GM15510 (cell line): Measurements from ENCODE around the gene GDPD3.

Experiments used
- POLR2A ChIP-seq: IDR thresholded peaks from 3 replicates; pipeline ENCODE4 v1.6.1; 2011; ENCODE audit warnings: borderline replicate concordance; ENCODE audit not compliant: insufficient read length; ENCODE audit errors: extremely low read depth

Gene GDPD3, protein sequence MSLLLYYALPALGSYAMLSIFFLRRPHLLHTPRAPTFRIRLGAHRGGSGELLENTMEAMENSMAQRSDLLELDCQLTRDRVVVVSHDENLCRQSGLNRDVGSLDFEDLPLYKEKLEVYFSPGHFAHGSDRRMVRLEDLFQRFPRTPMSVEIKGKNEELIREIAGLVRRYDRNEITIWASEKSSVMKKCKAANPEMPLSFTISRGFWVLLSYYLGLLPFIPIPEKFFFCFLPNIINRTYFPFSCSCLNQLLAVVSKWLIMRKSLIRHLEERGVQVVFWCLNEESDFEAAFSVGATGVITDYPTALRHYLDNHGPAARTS

DNA sequence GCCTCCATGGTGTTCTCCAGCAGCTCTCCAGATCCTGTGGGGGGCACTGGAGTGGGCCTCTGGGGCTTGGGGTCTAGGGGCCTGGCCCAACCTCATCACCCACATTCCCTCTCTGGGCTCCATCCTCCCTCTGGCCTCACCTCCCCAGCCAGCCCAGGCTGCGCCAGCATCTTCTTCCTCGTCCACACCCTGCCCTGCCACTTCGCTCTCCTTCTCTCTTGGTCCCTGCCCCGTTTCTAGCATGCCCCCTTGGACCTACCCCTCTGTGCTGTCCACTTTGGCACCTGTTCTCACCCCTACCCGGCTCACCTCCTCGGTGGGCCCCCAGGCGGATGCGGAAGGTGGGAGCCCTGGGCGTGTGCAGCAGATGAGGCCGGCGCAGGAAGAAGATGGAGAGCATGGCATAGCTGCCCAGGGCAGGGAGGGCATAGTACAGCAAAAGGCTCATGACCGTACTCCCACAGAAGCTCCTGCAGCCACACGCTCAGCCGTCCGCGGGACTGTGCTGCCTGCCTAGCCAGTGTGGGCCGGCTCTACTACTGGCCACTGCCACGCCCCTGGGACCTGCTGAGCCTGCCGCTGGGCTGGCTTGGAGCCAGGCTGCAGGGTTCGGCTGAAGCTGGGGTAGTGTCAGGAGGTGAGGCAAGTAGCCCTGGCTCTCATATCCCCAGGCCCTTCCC lies at the start of gene GDPD3:
GDPD3 (minus strand) TSS at position 507 of the 680 bp plus-strand sequence; CDS start at position 448, 59 bp downstream.
- no peak for TF ChIP-seq POLR2A

- no peak for TF ChIP-seq POLR2A
Observed at GRCh38 chr16:30157214-30157613, 43.9 kb upstream of the GDPD3 start.

GRCh38 chr16:30155188-30155587 lies 41.9 kb upstream of the GDPD3 start:
- no peak for TF ChIP-seq POLR2A

DNA sequence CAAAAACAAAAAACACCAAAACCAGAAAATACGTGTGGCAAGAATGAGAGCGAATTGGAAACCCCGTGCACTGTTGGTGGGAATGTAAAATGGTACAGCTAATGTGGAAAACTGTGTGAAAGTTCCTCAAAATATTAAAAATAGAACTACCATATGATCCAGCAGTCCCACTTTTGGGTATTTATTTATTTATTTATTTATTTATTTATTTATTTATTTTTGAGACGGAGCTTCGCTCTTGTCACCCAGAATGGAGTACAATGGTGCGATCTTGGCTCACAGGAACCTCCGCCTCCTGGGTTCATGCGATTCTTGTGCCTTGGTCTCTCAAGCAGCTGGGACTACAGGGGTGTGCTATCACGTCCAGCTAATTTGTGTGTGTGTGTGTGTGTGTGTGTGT lies 39.2 kb upstream of the GDPD3 start:
- no peak for TF ChIP-seq POLR2A

DNA sequence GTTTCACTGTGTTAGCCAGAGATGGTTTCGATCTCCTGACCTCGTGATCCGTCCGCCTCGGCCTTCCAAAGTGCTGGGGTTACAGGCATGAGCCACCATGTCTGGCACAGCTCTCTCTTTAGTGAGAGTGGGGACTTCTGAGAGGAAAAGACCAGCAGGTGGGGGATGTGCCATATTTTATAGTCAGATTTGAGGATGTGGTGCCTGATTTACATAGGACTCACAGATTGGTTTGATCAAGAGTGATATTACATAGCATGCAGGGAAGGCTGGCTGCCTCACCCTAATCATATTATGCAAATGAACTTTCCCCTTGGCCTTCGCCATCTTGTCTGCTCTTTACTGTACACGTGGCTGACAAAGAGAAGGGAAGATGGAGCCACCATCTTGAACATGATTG lies 37.8 kb upstream of the GDPD3 start:
- TF ChIP-seq POLR2A = no peak

- no peak for TF ChIP-seq POLR2A
Observed at GRCh38 chr16:30149250-30149930, 36.1 kb upstream of the GDPD3 start.

DNA sequence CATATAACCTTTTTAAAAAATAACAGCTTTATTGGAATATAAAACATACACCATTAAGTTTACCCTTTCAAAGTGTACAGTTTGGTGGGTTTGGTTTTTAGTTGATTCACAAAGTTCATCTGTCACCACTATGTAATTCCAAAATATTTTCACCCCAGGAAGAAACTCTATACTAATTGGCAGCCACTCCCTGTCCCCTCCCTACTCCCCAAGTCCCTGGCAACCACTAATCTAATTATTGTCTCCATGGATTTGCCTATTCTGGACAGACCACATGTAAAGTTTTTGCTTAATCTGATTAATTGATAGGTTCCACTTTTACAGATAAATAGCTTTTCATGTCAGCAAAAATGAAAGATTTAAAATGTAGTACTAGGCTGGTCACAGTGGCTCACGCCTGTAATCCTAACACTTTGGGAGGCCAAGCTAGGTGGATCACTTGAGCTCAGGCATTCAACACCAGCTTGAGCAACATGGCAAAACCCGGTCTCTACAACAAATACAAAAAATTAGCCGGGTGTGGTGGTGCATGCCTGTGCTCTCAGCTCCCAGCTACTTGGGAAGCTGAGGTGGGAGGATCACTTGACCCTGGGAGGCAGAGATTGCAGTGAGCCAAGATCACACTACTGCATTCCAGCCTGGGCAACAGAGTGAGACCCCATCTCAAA lies 34.6 kb upstream of the GDPD3 start:
- no peak for TF ChIP-seq POLR2A

DNA sequence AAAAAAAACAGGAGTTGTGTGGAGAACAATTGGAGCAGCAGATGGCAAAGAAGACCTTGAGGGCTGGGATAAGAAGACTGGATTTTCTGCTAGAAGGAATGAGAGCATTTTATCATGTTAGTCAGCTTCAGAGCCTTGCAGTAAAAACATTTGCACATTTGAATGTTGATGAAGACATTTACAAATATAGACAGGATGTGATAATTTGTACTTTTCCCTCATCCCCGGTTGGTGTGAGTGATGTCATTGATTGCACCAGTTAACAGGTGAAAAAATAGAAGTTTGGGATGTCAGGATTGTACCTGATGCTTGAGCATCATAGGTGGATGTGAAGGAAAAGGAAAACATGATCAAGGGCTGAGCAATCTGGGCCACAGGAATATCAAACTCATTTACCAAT lies 32.3 kb upstream of the GDPD3 start:
- TF ChIP-seq POLR2A = no peak

DNA sequence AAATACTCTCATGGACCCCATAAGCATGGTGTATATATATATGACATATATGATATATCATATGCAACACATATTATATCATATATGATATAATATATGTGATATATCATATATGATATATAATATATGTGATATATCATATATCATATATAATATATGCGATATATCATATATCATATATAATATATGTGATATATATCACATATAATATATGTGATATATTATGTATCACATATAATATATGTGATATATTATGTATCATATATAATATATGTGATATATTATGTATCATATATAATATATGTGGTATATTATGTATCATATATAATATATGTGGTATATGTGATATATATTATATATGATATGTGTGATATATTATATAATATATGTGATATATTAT lies 31.6 kb upstream of the GDPD3 start:
- no peak for TF ChIP-seq POLR2A

DNA sequence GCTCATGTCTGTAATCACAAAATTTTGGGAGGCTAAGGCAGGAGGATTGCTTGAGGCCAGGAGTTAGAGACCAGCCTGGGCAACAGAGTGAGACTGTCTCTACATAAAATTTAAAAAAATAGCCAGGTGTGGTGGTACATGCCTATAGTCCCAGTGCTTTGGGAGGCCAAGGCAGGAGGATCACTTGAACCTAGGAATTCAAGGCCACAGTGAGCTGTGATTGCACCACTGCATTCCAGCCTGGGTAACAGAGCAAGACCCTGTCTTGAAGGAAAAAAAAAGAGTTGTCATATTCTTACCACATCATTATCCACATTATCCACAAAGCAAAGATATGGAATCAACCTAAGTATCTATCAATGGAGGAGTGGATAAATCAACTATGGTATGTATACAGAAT lies 30.7 kb upstream of the GDPD3 start:
- no peak for TF ChIP-seq POLR2A

DNA sequence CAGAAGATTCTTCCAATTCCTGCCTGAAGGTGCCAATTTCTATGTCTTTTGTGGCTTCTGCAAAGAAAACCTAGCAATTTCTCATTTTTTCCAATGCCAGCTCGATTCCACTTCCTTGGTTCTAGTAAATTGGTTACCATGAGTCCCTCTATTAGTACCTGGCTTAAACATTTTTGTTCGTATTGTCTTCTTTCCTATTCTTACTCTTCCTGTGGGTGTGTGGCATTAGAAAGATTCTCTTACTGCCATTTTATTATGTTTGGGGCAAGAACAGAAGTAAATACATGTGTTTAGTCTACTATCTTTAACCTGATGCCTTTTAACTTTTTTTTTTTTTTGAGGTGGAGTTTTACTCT lies 30.0 kb upstream of the GDPD3 start:
- no peak for TF ChIP-seq POLR2A

DNA sequence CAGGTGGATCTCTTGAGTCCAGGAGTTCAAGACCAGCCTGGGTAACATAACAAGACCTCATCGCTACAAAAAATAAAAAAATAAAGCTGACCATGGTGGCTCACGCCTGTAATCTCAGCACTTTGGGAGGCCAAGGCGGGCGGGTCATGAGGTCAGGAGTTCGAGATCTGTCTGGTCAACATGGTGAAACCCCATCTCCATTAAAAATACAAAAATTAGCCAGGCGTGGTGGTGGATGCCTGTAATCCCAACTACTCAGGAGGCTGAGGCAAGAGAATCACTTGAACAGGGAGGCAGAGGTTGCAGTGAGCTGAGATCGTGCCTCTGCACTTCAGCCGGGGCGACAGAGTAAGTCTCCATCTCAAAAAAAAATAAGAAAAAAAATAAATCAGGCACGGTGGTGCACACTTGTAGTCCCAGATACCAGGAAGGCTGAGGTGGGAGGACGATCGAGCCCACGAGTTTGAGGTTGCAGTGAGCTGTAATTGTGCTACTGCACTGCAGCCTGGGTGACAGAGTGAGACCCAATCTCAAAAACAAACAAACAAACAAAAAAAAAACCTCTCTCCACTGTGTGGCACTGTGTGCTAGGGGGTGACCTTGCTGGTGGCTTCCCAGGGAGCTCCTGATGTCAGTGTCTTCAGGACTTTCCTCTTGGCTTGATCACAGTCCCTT lies 29.5 kb upstream of the GDPD3 start:
- no peak for TF ChIP-seq POLR2A

DNA sequence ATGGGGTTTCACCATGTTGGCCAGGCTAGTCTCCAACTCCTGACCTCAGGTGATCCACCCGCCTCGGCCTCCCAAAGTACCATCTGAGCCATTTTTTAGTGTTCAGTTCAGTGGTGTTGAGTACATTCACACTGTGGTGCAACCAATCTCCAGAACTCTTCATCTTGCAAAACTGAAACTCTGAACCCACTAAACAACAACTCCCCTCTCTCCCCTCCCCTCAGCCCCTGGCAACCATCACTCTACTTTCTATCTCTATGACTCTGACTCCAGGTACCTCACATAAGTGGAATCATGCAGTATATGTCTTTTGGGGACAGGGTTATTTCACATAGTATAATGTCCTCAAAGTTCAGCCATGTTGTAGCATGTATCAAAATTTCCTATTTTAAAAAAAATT lies 28.4 kb upstream of the GDPD3 start:
- TF ChIP-seq POLR2A = no peak

DNA sequence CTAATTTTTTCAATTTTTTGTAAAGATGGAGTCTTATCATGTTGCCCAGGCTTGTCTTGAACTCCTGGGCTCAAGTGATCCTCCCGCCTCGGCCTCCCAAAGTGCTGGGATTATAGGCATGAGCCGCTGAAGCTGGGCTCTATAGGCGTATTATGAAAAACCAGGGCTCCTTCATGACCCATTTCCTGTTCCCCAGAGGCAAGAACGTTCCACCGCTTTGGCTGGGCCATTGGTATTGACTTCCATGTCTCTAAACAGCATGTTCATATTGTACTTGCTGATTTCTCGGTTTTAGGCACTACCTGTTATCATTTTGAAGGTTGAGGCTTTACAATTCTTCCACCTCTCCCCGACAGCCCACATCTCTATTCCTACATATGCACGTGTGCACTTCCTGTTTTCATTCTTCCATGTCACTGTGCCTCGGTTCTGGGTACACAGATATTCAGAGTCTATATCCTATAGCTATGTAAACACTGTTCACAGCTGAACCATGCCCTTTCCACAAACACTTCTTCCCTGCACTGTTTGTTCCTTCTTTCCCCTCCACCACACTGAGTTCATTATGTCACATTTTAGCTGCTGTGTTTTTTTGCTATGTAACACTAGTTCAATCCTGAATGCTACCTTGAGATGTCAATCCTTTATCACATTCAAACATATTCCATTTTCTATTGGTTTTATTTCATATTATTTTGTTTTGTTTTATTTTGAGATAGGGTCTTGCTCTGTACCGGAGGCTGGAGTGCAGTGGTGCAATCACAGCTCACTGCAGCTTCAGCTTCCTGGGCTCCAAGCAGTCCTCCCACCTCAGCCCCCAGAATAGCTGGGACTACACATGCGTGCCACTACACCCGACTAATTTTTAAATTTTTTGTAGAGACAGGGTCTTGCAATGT lies 26.5 kb upstream of the GDPD3 start:
- TF ChIP-seq POLR2A = no peak
